HG03521 (cell line): ENCODE data around the gene MAGEF1.

Source experiments
- ATAC-seq: cut with Tn5 transposase; IDR thresholded peaks from one replicate; pipeline ENCODE4 v1.9.1; 2021; ENCODE audit warnings: mild to moderate bottlenecking, moderate library complexity; ENCODE audit not compliant: unreplicated experiment

MAGEF1 gene

DNA sequence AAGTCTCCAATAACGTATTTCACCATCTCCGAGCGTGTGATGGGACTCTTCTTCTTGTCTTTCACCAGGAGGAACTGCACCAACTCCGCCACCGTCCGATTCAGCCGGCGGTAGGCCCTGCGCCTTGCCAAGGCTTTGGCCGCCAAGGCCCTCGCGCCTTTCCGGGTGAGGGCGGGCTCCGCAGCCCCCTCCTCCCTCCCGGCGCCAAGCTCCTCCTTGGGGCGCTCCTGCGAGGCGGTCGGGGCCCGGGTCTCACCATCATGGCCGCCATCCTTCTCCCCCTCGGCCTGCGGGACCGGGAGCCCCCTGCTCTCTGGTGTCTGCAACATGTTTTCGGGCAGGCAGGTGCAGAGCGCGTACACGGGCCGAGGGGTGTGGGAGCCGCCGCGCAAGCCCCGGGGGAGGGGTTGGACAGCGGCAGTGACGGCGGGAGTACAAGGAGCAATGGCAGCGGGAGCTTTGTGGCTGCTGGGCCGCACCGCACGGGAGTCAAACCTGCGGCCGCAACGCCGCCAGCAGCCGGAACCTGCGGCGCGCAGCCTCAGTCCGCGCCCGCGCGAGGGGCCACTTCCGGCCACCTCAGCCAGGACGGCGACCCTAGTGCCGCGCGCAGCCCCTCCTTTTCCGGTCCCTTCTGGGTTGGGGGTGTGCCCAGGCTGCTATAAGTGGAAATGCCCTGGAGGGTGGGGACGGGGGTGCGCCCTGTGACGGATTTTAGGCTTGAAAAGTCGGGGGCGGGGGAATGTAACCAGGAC lies at the start of gene MAGEF1:
TSS of gene MAGEF1 (minus strand) at position 572 of the 755 bp plus-strand sequence. CDS start at position 329, 243 bp downstream.
- ATAC-seq, result peak; percentile 84

GRCh38 chr3:184761075-184761841 lies 49.4 kb upstream of the MAGEF1 start:
- ATAC-seq, result no peak

DNA sequence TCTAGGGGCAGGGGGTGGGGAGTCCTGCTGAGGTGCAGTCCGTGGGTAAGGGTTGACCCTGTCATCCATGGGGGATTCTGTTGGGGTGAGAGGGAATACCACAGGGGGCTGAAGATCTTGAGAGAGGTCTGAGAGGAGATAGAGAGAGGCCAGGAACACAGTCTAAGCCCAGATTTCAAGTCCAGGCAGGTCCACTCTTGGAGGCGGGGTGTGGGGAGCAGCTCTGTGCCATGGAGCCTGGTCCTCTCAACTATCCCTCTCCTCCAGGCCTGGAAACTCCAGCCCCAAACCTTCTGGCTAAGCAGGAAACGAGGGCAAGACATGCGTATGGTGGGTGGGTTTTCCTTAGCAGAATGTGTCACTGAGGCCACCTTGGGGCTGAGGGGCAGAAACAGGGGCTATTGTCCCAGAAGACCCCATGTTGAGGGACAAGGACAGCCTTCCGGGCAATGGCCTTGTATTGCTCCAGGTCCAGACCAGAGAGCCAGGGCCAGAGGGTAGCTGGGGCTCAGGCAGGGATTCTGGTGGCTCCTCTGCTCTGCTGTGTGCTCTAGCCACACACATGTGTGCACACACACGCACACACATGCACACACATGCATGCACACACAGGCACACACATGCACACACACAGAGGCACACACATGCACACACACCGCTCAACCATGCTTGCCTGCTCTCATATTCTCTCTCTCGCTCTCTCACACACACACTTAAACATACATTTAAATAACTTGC lies 48.6 kb upstream of the MAGEF1 start:
- ATAC-seq, result no peak

DNA sequence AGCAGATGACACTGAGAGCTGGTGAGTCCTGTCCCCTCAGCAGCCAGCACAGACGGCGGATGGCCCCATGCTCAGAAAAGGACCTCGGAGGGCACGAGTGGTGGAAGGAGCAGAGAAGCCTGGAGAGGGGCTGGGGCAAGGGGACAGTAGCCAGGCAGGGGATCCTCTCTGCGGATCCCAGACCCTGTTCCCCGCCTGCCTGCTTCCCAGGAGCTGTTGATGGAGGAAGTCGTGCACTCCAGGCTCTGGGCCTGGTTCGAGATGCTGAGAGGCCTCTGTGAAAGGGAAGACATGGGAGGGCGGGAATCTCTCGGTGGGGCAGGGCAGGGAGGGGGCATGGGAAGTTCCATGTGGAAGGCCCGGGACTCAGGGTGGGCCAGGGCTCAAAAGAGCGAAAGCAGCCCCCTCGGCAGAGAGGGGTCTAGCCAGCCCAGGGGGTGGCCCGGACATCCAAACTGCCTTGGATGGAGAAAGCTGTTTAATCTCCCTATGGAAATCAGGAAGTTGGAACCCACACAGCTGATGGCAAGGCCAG lies 47.9 kb upstream of the MAGEF1 start:
- ATAC-seq, result no peak

DNA sequence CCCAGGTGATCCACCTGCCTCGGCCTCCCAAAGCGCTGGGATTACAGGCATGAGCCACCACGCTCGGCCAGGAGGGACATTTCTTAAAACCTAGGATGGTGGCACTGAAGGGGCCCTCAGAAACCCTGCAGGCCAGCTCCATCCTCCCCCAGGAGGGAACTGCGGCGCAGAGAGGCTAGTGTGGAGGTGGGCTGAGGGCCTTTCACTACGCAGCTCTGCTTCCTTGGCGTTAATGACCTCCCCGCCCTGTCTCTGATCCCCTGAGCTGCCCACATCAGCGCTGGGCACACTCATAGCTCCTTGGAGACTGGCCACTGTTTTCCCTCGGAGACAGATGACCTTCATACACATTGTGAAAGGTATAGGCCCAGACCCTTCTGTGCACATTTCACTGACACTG lies 46.2 kb upstream of the MAGEF1 start:
- no peak for ATAC-seq

- no peak for ATAC-seq
Measured at GRCh38 chr3:184757022-184757651, 45.3 kb upstream of the MAGEF1 start.

GRCh38 chr3:184756151-184757021 lies 44.5 kb upstream of the MAGEF1 start:
- no peak for ATAC-seq

DNA sequence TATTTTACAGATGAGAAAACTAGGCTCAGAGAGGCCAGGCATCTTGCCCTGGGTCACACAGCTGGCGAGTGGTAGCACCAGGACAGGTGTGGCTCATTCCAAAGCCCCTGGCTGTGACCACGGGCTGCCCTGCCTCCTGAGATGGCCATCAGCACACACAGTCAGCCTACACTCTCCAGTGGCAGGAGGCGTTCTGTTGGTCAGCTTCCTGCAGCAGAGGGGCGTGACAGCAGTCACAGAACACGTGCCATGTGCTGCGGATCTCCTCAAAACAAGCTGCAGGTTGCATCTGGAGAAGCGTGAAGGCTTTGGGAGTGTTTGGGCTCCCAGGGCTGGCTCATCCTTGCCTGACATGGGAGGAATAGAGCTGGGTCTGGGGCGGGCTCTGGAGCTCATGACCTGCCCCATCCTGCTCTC lies 43.5 kb upstream of the MAGEF1 start:
- ATAC-seq, result no peak

- ATAC-seq, result no peak
Measured at GRCh38 chr3:184752361-184752760, 40.5 kb upstream of the MAGEF1 start.

DNA sequence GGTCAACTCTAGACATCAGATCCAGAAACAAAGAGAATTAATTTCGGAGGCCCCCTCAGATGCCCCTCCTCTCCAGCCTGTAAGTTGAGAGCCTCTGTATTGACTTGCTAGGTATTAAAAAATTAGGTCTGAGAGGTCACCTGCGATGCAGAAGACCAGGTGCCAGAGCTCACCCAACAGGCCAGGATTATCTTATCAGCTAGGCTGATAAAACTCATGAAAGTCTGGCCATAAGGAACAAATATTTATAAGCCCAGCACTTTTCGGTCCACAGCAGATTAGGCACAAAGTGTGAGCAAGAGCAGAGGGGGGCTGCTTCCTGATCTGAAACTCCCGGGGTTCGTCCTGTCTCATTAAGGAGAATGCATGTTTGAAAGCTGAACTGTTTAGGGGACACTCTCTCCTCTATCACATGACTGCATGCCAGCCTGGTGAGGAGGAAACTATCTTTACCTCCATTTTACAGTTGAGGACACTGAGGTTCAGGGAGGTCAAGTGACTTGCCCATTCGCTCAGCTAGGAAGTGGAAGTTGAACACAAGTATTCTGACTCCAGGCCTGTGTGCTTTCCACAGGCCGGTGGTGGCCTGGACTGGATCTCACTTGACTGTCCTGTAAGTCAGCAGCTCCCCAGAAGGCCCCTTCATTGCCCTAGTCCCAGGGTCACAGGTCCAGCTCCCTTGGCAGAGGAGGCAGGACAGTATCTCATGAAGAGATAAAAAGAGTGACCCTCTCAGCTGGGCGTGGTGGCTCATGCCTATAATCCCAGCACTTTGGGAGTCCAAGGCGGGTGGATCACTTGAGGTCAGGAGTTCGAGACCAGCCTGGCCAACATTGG lies 39.6 kb upstream of the MAGEF1 start:
- ATAC-seq, result no peak

DNA sequence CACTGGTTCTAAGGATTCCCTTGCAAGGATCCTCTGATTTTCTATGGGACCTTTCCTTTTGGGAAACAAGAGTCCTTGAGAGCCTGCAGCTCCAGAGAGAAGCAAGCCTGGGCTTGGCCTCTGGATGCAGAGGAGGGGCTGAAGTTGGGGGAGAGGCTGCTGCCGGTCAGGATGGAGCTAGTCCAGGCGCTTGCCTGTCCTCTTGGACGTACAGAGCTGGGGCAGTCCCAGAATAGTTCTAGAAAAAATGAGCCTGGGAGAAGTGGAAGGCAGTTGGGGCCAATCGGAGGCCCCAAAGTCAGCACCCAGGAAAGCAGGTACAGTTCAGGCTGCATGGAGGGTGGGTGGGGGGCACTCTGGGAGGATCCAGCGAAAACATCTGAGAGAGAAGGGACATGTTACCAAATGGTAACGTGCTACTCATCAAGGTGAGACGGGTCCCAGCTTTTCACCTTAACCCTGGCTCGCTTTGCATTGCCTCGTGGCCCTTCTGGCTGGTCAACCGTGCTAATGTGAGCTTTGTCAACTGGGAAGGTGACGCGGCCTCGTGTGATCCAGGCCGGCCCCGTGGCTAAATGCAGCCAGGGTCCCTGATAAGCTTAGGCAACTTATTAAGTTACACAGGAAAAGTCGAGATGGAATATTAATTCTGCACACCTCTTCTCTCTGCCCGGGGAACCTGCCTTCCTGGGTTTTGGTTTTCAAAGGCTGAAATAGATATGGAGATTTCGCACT lies 38.7 kb upstream of the MAGEF1 start:
- no peak for ATAC-seq

DNA sequence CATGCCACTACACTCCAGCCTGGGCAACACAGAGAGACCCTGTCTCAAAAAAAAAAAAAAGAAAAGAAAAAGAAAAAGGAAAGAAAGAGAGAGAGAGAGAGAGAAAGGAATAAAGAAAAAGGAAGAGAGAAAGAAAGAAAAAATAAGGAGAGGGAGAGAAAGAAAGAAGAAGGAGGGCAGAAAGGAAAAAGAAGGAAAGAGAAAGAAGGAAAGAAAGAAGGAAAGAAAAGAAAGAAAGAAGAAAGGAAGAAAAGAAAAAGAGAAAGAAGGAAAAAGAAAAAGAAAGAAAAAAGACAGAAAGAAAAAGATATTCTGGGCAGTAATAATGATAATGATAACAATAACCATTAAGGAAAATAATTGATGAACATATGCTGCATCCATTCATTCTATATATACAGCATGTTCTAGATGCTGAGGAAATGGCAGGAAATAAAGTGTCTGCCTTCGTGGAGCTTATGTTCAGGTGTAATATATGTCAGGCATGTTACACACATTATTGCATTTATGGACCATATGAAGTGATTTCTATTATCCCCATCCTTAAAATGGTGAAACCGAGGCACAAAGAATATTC lies 37.4 kb upstream of the MAGEF1 start:
- ATAC-seq, result no peak

DNA sequence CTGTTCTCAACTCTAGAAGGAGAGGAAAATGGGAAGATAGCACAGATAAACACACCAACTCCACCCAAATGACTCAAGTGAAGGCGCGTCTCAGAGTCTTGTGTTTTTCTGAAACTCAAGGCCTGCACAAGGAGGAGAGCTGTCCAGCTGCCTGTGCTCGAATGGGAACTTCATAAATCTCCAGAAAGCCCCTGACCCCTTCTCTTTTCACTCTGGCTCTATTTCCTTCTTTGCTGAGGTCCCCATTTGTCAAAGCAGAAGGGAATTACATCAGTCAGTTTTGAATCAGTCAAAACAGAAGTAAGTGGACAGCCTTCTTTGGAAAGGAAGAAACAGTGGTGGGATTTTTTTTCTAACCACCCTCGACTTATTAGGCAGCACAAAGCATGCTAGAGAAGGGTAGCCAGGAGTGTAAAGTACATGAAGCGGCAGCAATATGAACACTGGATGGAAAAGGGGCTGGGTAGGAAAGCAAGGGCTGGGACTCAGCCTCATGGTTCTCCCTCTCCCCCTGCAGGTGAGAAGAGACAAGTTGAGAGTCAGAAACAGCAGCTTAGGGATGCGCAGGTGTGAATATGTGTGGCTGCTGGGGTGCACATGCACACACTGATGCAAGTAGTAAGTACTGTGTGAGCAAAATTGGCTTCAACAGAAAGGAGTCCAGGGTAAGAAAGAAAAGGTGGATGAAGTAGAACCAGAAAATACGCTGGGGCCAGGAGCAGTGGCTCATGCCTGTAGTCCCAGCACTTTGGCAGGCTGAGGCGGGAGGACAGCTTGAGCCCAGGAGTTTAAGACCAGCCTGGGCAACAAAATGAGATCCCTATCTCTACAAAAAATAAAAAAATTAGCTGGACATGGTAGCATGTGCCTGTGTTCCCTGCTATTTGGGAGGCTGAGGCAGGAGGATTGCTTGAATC lies 36.6 kb upstream of the MAGEF1 start:
- ATAC-seq, result no peak

GRCh38 chr3:184746131-184747120 lies 34.6 kb upstream of the MAGEF1 start:
- ATAC-seq, result no peak

- ATAC-seq, result no peak
Measured at GRCh38 chr3:184745526-184745925, 33.7 kb upstream of the MAGEF1 start.

GRCh38 chr3:184743248-184743647 lies 31.4 kb upstream of the MAGEF1 start:
- no peak for ATAC-seq
